AG09309 (cell line): Measurements from ENCODE around the gene LCA5L.
"Not testable (repeated sequence)": the region's sequence is repeated elsewhere in the genome, so short reads cannot be mapped to it uniquely, and the experiment has no call there.

Experiments used
- DNase-seq: peaks from one replicate; pipeline ENCODE4 v3.0.0-alpha.2; 2010; ENCODE audit warnings: low read depth
- H3K4me3 ChIP-seq: 2 replicates; pipeline ENCODE4 v1.5.1; 2011; ENCODE audit warnings: mild to moderate bottlenecking, low read depth, low read length, moderate library complexity; ENCODE audit not compliant: control insufficient read depth
- CTCF ChIP-seq: IDR thresholded peaks from 2 replicates; pipeline ENCODE4 v1.5.1; 2011; ENCODE audit warnings: mild to moderate bottlenecking, low read depth, low read length, inconsistent platforms; ENCODE audit not compliant: insufficient read depth, control insufficient read depth; ENCODE audit errors: missing control alignments

The LCA5L gene

GRCh38 chr21:39375446-39375845, 70.1 kb downstream of the LCA5L start:
- no peak for DNase-seq
- no peak overlapping the region for H3K4me3 ChIP-seq
- no peak for TF ChIP-seq CTCF

GRCh38 chr21:39374046-39374445, 71.5 kb downstream of the LCA5L start:
- no peak for TF ChIP-seq CTCF
- DNase-seq = no peak
- H3K4me3 ChIP-seq = no peak overlapping the region

- DNase-seq = no peak
- no peak overlapping the region for H3K4me3 ChIP-seq
- TF ChIP-seq CTCF = peak; percentile 47
Observed at GRCh38 chr21:39373634-39374033, 71.9 kb downstream of the LCA5L start.

GRCh38 chr21:39369896-39370288, 75.7 kb downstream of the LCA5L start:
- not testable (repeated sequence) for DNase-seq

GRCh38 chr21:39367783-39368182, 77.8 kb downstream of the LCA5L start:
- DNase-seq = no peak
- H3K4me3 ChIP-seq = no peak overlapping the region
- TF ChIP-seq CTCF = no peak

More at GRCh38 chr21:39369896-39370288, 75.7 kb downstream of the LCA5L start:
- not testable (repeated sequence) for H3K4me3 ChIP-seq

- no peak for TF ChIP-seq CTCF
- no peak for DNase-seq
Observed at GRCh38 chr21:39366563-39366962, 79.0 kb downstream of the LCA5L start.

GRCh38 chr21:39364949-39365348, 80.6 kb downstream of the LCA5L start:
- DNase-seq = no peak
- TF ChIP-seq CTCF = no peak
- no peak overlapping the region for H3K4me3 ChIP-seq

More at GRCh38 chr21:39366563-39366962, 79.0 kb downstream of the LCA5L start:
- H3K4me3 ChIP-seq = no peak overlapping the region
